WTC11 (cell line): Measurements from ENCODE around the gene PPP1R14B. TPM values are rescaled to one million over a fixed set of nuclear protein-coding genes. Genes with fewer than 3 reads are reported as not detected.
A peak's percentile ranks its signal among the peaks of the same experiment; 100 is the strongest.

Experiments used
- ATAC-seq: fragments of 200-7000 bp; cut with Tn5 transposase; 2 replicates; pipeline ENCODE4 v1.10.0; 2021; ENCODE audit warnings: mild to moderate bottlenecking, moderate library complexity
- CTCF ChIA-PET: fragments of 300-600 bp; sonication (Branson Sonifier 250); formaldehyde crosslinking; loops from one replicate; lab custom pipeline; 2021; ENCODE audit warnings: antibody characterized with exemption; lab: Charles Lee
- POLR2A ChIA-PET: fragments of 350-600 bp; sonication (Branson Sonifier 250); formaldehyde crosslinking; loops from one replicate; lab custom pipeline; 2021; ENCODE audit warnings: antibody characterized with exemption; lab: Charles Lee
- DNase-seq: peaks from one replicate; pipeline ENCODE4 v3.0.0; 2021; ENCODE audit warnings: low spot score
- H3K27ac Mint-ChIP-seq: 2 replicates; pipeline ENCODE4 v1.8.0; 2021; ENCODE audit warnings: mixed read lengths
- H3K27me3 Mint-ChIP-seq: 2 replicates; pipeline ENCODE4 v1.8.0; 2021; ENCODE audit warnings: low read depth, mild to moderate bottlenecking, moderate library complexity, mixed read lengths
- H3K36me3 Mint-ChIP-seq: 2 replicates; pipeline ENCODE4 v1.8.0; 2021; ENCODE audit warnings: mixed read lengths
- H3K4me1 Mint-ChIP-seq: 2 replicates; pipeline ENCODE4 v1.8.0; 2022; ENCODE audit warnings: mixed read lengths
- H3K4me3 Mint-ChIP-seq: 2 replicates; pipeline ENCODE4 v1.8.0; 2021; ENCODE audit warnings: mild to moderate bottlenecking, moderate library complexity, mixed read lengths
- H3K9me3 Mint-ChIP-seq: 2 replicates; pipeline ENCODE4 v1.8.0; 2021; ENCODE audit warnings: mixed read lengths
- CBFB ChIP-seq: sonication (generic); formaldehyde crosslinking; IDR thresholded peaks from 2 replicates; pipeline ENCODE4 v1.8.1; 2022; ENCODE audit warnings: mild to moderate bottlenecking, low read depth, missing genetic modification reagents
- CTCF ChIP-seq: fragments of 200-600 bp; IDR thresholded peaks from 2 replicates; pipeline ENCODE4 v1.8.0; 2022; ENCODE audit warnings: antibody characterized with exemption
- FOXK1 ChIP-seq: sonication (generic); formaldehyde crosslinking; IDR thresholded peaks from 2 replicates; pipeline ENCODE4 v1.8.0; 2022; ENCODE audit warnings: mild to moderate bottlenecking, moderate library complexity, missing genetic modification reagents
- FOXP4 ChIP-seq: sonication (generic); formaldehyde crosslinking; IDR thresholded peaks from 2 replicates; pipeline ENCODE4 v1.8.0; 2022; ENCODE audit warnings: mild to moderate bottlenecking, missing genetic modification reagents
- NR3C1 ChIP-seq: sonication (generic); formaldehyde crosslinking; conservative IDR thresholded peaks from 2 replicates; pipeline ENCODE4 v1.8.1; 2023; ENCODE audit warnings: low read depth, mild to moderate bottlenecking, missing genetic modification reagents
- OVOL2 ChIP-seq: fragments of 250-450 bp; sonication (Bioruptor Pico); IDR thresholded peaks from 2 replicates; pipeline ENCODE4 v1.9.0; 2021; ENCODE audit warnings: mild to moderate bottlenecking, borderline replicate concordance
- PREB ChIP-seq: sonication (generic); formaldehyde crosslinking; IDR thresholded peaks from 2 replicates; pipeline ENCODE4 v1.8.1; 2022; ENCODE audit warnings: mild to moderate bottlenecking, missing genetic modification reagents, moderate library complexity, borderline replicate concordance
- SOX15 ChIP-seq: fragments of 250-450 bp; sonication (Bioruptor Pico); IDR thresholded peaks from 2 replicates; pipeline ENCODE4 v1.9.0; 2021; ENCODE audit warnings: mild to moderate bottlenecking
- USF2 ChIP-seq: sonication (generic); formaldehyde crosslinking; IDR thresholded peaks from 2 replicates; pipeline ENCODE4 v1.8.1; 2023; ENCODE audit warnings: mild to moderate bottlenecking, missing genetic modification reagents, moderate library complexity
- ZBTB43 ChIP-seq: sonication (generic); formaldehyde crosslinking; IDR thresholded peaks from 2 replicates; pipeline ENCODE4 v1.8.1; 2023; ENCODE audit warnings: mild to moderate bottlenecking, missing genetic modification reagents
- ZMAT4 ChIP-seq: fragments of 250-450 bp; sonication (Bioruptor Pico); IDR thresholded peaks from 2 replicates; pipeline ENCODE4 v1.9.0; 2021; ENCODE audit warnings: mild to moderate bottlenecking
- ZNF138 ChIP-seq: sonication (generic); formaldehyde crosslinking; conservative IDR thresholded peaks from 2 replicates; pipeline ENCODE4 v1.8.1; 2022; ENCODE audit warnings: mild to moderate bottlenecking, moderate library complexity, missing genetic modification reagents
- ZNF317 ChIP-seq: sonication (generic); formaldehyde crosslinking; IDR thresholded peaks from 2 replicates; pipeline ENCODE4 v1.8.1; 2023; ENCODE audit warnings: low read depth, mild to moderate bottlenecking, moderate library complexity, missing genetic modification reagents, borderline replicate concordance
- ZNF396 ChIP-seq: fragments of 250-450 bp; sonication (Bioruptor Pico); IDR thresholded peaks from 2 replicates; pipeline ENCODE4 v1.8.0; 2021; ENCODE audit warnings: mild to moderate bottlenecking, moderate library complexity, borderline replicate concordance
- ZNF512 ChIP-seq: sonication (generic); formaldehyde crosslinking; IDR thresholded peaks from 2 replicates; pipeline ENCODE4 v1.8.1; 2022; ENCODE audit warnings: missing genetic modification reagents, borderline replicate concordance
- ZNF532 ChIP-seq: fragments of 250-450 bp; sonication (Bioruptor Pico); IDR thresholded peaks from 2 replicates; pipeline ENCODE4 v1.9.0; 2021; ENCODE audit warnings: mild to moderate bottlenecking, borderline replicate concordance
- total RNA-seq: library from RNA; stranded (reverse); gene quantifications from 3 replicates; pipeline ENCODE4 v1.2.3, GENCODE V29; 2021

PPP1R14B gene
- total RNA-seq, 1 experiment from 2014 or later: 471 TPM

GRCh38 chr11:64237484-64237951, 9.2 kb downstream of the PPP1R14B start:
- DNase-seq: no peak
- peaks cover 6% of the 10 kb centered on the region; the same call in 1 of the 2 replicates for H3K36me3 Mint-ChIP-seq
- ChIA-PET POLR2A (no interaction called here), CTCF (interaction anchor here (1.0 to 5.4 kb wide), 3 partner anchors 13 to 104 kb away, joined by 3 to 35 read pairs (median 5); partner anchors contain the start of gene PLCB3)
- peaks cover 24% of the 10 kb centered on the region for H3K4me1 Mint-ChIP-seq
- TF ChIP-seq ZNF138 (CRISPR knock-in tag) (no peak), ZNF532 (CRISPR knock-in tag) (no peak), PREB (CRISPR knock-in tag) (0 out of 2 replicates have a peak, but pooled peaks have one; percentile 26)
- H3K27ac Mint-ChIP-seq: no peak overlapping the region
- H3K4me3 Mint-ChIP-seq: no peak overlapping the region
- H3K27me3 Mint-ChIP-seq: peaks cover 9% of the 10 kb centered on the region
- no peak for ATAC-seq
- H3K9me3 Mint-ChIP-seq: no peaks in the 10 kb centered on the region

- Mint-ChIP-seq H3K27me3 (peaks cover 16% of the 10 kb centered on the region), H3K27ac (peak overlapping the region; percentile 15; the same call in 1 of the 2 replicates), H3K9me3 (no peaks in the 10 kb centered on the region), H3K4me1 (peaks cover 31% of the 10 kb centered on the region), H3K4me3 (peak overlapping the region; percentile 85), H3K36me3 (peaks cover 6% of the 10 kb centered on the region; the same call in 1 of the 2 replicates)
- ATAC-seq (no peak), DNase-seq (no peak)
- ChIA-PET CTCF (interaction anchor here (5.4 kb wide), 1 partner anchor 15 kb away, joined by 35 read pairs; the partner anchor contains the start of gene PLCB3), POLR2A (interaction anchor here (1.1 kb wide), 1 partner anchor 16 kb away, joined by 8 read pairs; no protein-coding TSS in a partner anchor)
- TF ChIP-seq SOX15 (no peak), OVOL2 (no peak), ZBTB43 (no peak), ZNF512 (CRISPR knock-in tag) (no peak), CBFB (CRISPR knock-in tag) (no peak), PREB (CRISPR knock-in tag) (no peak), FOXK1 (CRISPR knock-in tag) (no peak), ZMAT4 (CRISPR knock-in tag) (no peak), USF2 (no peak), ZNF396 (CRISPR knock-in tag) (no peak), CTCF (no peak), FOXP4 (CRISPR knock-in tag) (no peak), NR3C1 (CRISPR knock-in tag) (no peak), ZNF317 (CRISPR knock-in tag) (no peak)
Measured at GRCh38 chr11:64235437-64236161, 11.1 kb downstream of the PPP1R14B start.
